ENCODE measurements around the gene FPR3. TPM values are rescaled to one million over a fixed set of nuclear protein-coding genes. Genes with fewer than 3 reads are reported as not detected.

The FPR3 gene
- total RNA-seq, 2 experiments from 2014 or later = not detected

GRCh38 chr19:51761696-51762095 is 33.3 kb upstream of the FPR3 start:
- no peak overlapping the region for H3K4me3 ChIP-seq (ENCODE audit: low read depth, low read length, poor library complexity, severe bottlenecking)
- no TSS peak for BruUV-seq (replicated peaks)
- no peaks in the 10 kb centered on the region for H3K79me2 ChIP-seq (ENCODE audit: insufficient read depth, low read depth, low read length)
- intact Hi-C loops (cut with micrococcal nuclease; ENCODE audit: unreplicated experiment) = no loop called here
- TF ChIP-seq EZH2phosphoT487 (IDR thresholded peaks at IDR 0.05; ENCODE audit: borderline replicate concordance, low read depth, low read length) (no peak), CTCF (conservative IDR thresholded peaks at IDR 0.05; ENCODE audit: low read length) (no peak)
- H3K4me2 ChIP-seq (ENCODE audit: low read length) = no peak overlapping the region
- H3K4me1 ChIP-seq (ENCODE audit: insufficient read depth, low read length, poor library complexity, severe bottlenecking) = no peaks in the 10 kb centered on the region
- no peak for DNase-seq (ENCODE audit: low spot score)
- H3K9me3 ChIP-seq (ENCODE audit: low read length) = no peaks in the 10 kb centered on the region
- H2AFZ ChIP-seq (ENCODE audit: low read length) = no peak overlapping the region
- no peak overlapping the region for H3K27ac ChIP-seq (ENCODE audit: low read depth, low read length, poor library complexity, severe bottlenecking)
- ChIA-PET CTCF (ENCODE audit: unreplicated experiment) (no interaction called here), POLR2A (no interaction called here)
- no peaks in the 10 kb centered on the region for H4K20me1 ChIP-seq (ENCODE audit: insufficient read depth, low read length)
- H3K36me3 ChIP-seq (ENCODE audit: insufficient read depth, low read length) = no peaks in the 10 kb centered on the region
- no peaks in the 10 kb centered on the region for H3K9me2 ChIP-seq (ENCODE audit: insufficient read depth, low read length)

- Histone ChIP-seq H4K20me1 (ENCODE audit: insufficient read depth, low read length) (no peaks in the 10 kb centered on the region), H3K79me2 (ENCODE audit: insufficient read depth, low read depth, low read length) (no peaks in the 10 kb centered on the region), H3K4me3 (ENCODE audit: low read depth, low read length, poor library complexity, severe bottlenecking) (no peak overlapping the region), H3K4me2 (ENCODE audit: low read length) (no peak overlapping the region), H3K9me2 (ENCODE audit: insufficient read depth, low read length) (no peaks in the 10 kb centered on the region), H3K9me3 (ENCODE audit: low read length) (no peaks in the 10 kb centered on the region), H3K36me3 (ENCODE audit: insufficient read depth, low read length) (no peaks in the 10 kb centered on the region), H3K4me1 (ENCODE audit: insufficient read depth, low read length, poor library complexity, severe bottlenecking) (no peaks in the 10 kb centered on the region), H2AFZ (ENCODE audit: low read length) (no peak overlapping the region), H3K27ac (ENCODE audit: low read depth, low read length, poor library complexity, severe bottlenecking) (no peak overlapping the region)
- intact Hi-C loops (cut with micrococcal nuclease; ENCODE audit: unreplicated experiment) = no loop called here
- no peak for TF ChIP-seq EZH2phosphoT487 (IDR thresholded peaks at IDR 0.05; ENCODE audit: borderline replicate concordance, low read depth, low read length)
- TF ChIP-seq CTCF (conservative IDR thresholded peaks at IDR 0.05; ENCODE audit: low read length) = no peak
- no peak for DNase-seq (ENCODE audit: low spot score)
- CTCF ChIA-PET (ENCODE audit: unreplicated experiment) = no interaction called here
- POLR2A ChIA-PET = no interaction called here
- no TSS peak for BruUV-seq (replicated peaks)
Measured at GRCh38 chr19:51765086-51765485, 29.9 kb upstream of the FPR3 start.

GRCh38 chr19:51766461-51766860 is 28.5 kb upstream of the FPR3 start:
- TF ChIP-seq EZH2phosphoT487 (IDR thresholded peaks at IDR 0.05; ENCODE audit: borderline replicate concordance, low read depth, low read length) (no peak), CTCF (conservative IDR thresholded peaks at IDR 0.05; ENCODE audit: low read length) (no peak)
- DNase-seq (ENCODE audit: low spot score) = no peak
- Histone ChIP-seq H3K4me3 (ENCODE audit: low read depth, low read length, poor library complexity, severe bottlenecking) (no peak overlapping the region), H3K36me3 (ENCODE audit: insufficient read depth, low read length) (no peaks in the 10 kb centered on the region), H3K79me2 (ENCODE audit: insufficient read depth, low read depth, low read length) (no peaks in the 10 kb centered on the region), H3K4me2 (ENCODE audit: low read length) (no peak overlapping the region), H3K27ac (ENCODE audit: low read depth, low read length, poor library complexity, severe bottlenecking) (no peak overlapping the region), H2AFZ (ENCODE audit: low read length) (no peak overlapping the region), H3K9me2 (ENCODE audit: insufficient read depth, low read length) (no peaks in the 10 kb centered on the region), H3K9me3 (ENCODE audit: low read length) (no peaks in the 10 kb centered on the region), H4K20me1 (ENCODE audit: insufficient read depth, low read length) (no peaks in the 10 kb centered on the region), H3K4me1 (ENCODE audit: insufficient read depth, low read length, poor library complexity, severe bottlenecking) (no peaks in the 10 kb centered on the region)
- ChIA-PET POLR2A (interaction anchor here (0.6 kb wide), 2 partner anchors 196 to 306 kb away, joined by 3 to 4 read pairs; partner anchors contain the start of gene ZNF175), CTCF (ENCODE audit: unreplicated experiment) (no interaction called here)
- intact Hi-C loops (cut with micrococcal nuclease; ENCODE audit: unreplicated experiment) = no loop called here
- no TSS peak for BruUV-seq (replicated peaks)

All from OCI-LY7 (cell line).